Nephron progenitor cell (in vitro differentiated cells): ENCODE results near the gene MTCH1.

Source experiments
- DNase-seq: peaks from one replicate; pipeline ENCODE4 v3.0.0; 2021
- H3K27ac Mint-ChIP-seq: 2 replicates; pipeline ENCODE4 v1.8.0; 2021; ENCODE audit warnings: mild to moderate bottlenecking, moderate library complexity, mixed read lengths
- H3K27me3 Mint-ChIP-seq: 2 replicates; pipeline ENCODE4 v1.8.0; 2021; ENCODE audit warnings: mild to moderate bottlenecking, low read depth, mixed read lengths; ENCODE audit not compliant: poor library complexity
- H3K36me3 Mint-ChIP-seq: 2 replicates; pipeline ENCODE4 v1.8.0; 2021; ENCODE audit warnings: low read depth, mixed read lengths
- H3K4me1 Mint-ChIP-seq: 2 replicates; pipeline ENCODE4 v1.8.0; 2021; ENCODE audit warnings: mixed read lengths
- H3K4me3 Mint-ChIP-seq: 2 replicates; pipeline ENCODE4 v1.8.0; 2021; ENCODE audit warnings: mild to moderate bottlenecking, moderate library complexity, mixed read lengths
- H3K9me3 Mint-ChIP-seq: 2 replicates; pipeline ENCODE4 v1.8.0; 2021; ENCODE audit warnings: mild to moderate bottlenecking, moderate library complexity, mixed read lengths
- CTCF ChIP-seq: fragments of 200-600 bp; sonication (generic); IDR thresholded peaks from 2 replicates; pipeline ENCODE4 v1.5.0; 2021; ENCODE audit warnings: antibody characterized with exemption

MTCH1 gene

GRCh38 chr6:37013516-37014491, 27.8 kb upstream of the MTCH1 start:
- H3K4me3 Mint-ChIP-seq = no peak overlapping the region
- H3K27me3 Mint-ChIP-seq = peaks cover 8% of the 10 kb centered on the region
- peaks cover 17% of the 10 kb centered on the region for H3K4me1 Mint-ChIP-seq
- no peaks in the 10 kb centered on the region for H3K36me3 Mint-ChIP-seq
- DNase-seq = no peak
- H3K9me3 Mint-ChIP-seq = no peaks in the 10 kb centered on the region
- no peak overlapping the region for H3K27ac Mint-ChIP-seq
- TF ChIP-seq CTCF = no peak

- Mint-ChIP-seq H3K4me3 (no peak overlapping the region), H3K4me1 (peaks cover 12% of the 10 kb centered on the region)
Measured at GRCh38 chr6:37011656-37012378, 25.8 kb upstream of the MTCH1 start.

GRCh38 chr6:37010402-37010892, 24.5 kb upstream of the MTCH1 start:
- Mint-ChIP-seq H3K27me3 (peaks cover 21% of the 10 kb centered on the region), H3K9me3 (no peaks in the 10 kb centered on the region), H3K4me1 (peaks cover 12% of the 10 kb centered on the region), H3K36me3 (no peaks in the 10 kb centered on the region), H3K27ac (no peak overlapping the region), H3K4me3 (no peak overlapping the region)
- no peak for TF ChIP-seq CTCF
- DNase-seq = no peak

More at GRCh38 chr6:37011656-37012378, 25.8 kb upstream of the MTCH1 start:
- Mint-ChIP-seq H3K36me3 (no peaks in the 10 kb centered on the region), H3K9me3 (no peaks in the 10 kb centered on the region), H3K27me3 (peaks cover 21% of the 10 kb centered on the region), H3K27ac (no peak overlapping the region)
- no peak for TF ChIP-seq CTCF
- no peak for DNase-seq

GRCh38 chr6:37008484-37009465, 22.8 kb upstream of the MTCH1 start:
- Mint-ChIP-seq H3K27ac (no peak overlapping the region), H3K4me3 (no peak overlapping the region), H3K36me3 (no peaks in the 10 kb centered on the region), H3K4me1 (peaks cover 19% of the 10 kb centered on the region), H3K27me3 (peaks cover 25% of the 10 kb centered on the region), H3K9me3 (no peaks in the 10 kb centered on the region)
- TF ChIP-seq CTCF = no peak
- DNase-seq = no peak

- Mint-ChIP-seq H3K36me3 (no peaks in the 10 kb centered on the region), H3K9me3 (no peaks in the 10 kb centered on the region), H3K4me1 (peaks cover 27% of the 10 kb centered on the region), H3K27ac (no peak overlapping the region), H3K27me3 (peaks cover 27% of the 10 kb centered on the region), H3K4me3 (no peak overlapping the region)
- no peak for DNase-seq
- TF ChIP-seq CTCF = no peak
Measured at GRCh38 chr6:37007340-37008043, 21.5 kb upstream of the MTCH1 start.
